ENCODE measurements around the gene CAND2. TPM values are rescaled to one million over a fixed set of nuclear protein-coding genes. Genes with fewer than 3 reads are reported as not detected.

The CAND2 gene
- polyA plus RNA-seq, 1 donor from 2014 or later, result 17.3 TPM

DNA sequence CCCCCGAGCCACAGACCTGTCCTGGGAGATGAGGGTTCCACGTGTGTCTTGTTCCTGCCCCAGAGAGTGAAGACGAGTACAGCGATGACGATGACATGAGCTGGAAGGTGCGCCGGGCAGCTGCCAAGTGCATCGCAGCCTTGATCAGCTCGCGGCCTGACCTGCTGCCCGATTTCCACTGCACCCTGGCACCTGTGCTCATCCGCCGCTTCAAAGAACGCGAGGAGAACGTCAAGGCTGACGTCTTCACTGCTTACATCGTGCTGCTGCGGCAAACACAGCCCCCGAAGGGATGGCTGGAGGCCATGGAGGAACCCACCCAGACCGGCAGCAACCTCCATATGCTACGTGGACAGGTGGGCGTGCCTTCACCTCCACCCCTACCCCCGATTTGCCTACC lies 18.6 kb downstream of the CAND2 start:
- H3K4me2 ChIP-seq (ENCODE audit: low read length), result no peak overlapping the region
- H2AFZ ChIP-seq (ENCODE audit: low read depth, low read length), result no peak overlapping the region
- no peak overlapping the region for H3K9ac ChIP-seq (ENCODE audit: low read length)
- H3K27me3 ChIP-seq (ENCODE audit: insufficient read depth, low read depth, low read length), result no peaks in the 10 kb centered on the region
- H3K27ac ChIP-seq (ENCODE audit: low read length), result no peak overlapping the region
- no peaks in the 10 kb centered on the region for H3F3A ChIP-seq (ENCODE audit: insufficient read depth, low read length, poor library complexity, severe bottlenecking)
- TF ChIP-seq POLR2AphosphoS5 (IDR thresholded peaks at IDR 0.05) (no peak), SMC3 (conservative IDR thresholded peaks at IDR 0.05; ENCODE audit: poor library complexity) (no peak), MXI1 (conservative IDR thresholded peaks at IDR 0.05; ENCODE audit: poor library complexity, severe bottlenecking) (no peak)
- TF ChIP-seq, protein P1, sequence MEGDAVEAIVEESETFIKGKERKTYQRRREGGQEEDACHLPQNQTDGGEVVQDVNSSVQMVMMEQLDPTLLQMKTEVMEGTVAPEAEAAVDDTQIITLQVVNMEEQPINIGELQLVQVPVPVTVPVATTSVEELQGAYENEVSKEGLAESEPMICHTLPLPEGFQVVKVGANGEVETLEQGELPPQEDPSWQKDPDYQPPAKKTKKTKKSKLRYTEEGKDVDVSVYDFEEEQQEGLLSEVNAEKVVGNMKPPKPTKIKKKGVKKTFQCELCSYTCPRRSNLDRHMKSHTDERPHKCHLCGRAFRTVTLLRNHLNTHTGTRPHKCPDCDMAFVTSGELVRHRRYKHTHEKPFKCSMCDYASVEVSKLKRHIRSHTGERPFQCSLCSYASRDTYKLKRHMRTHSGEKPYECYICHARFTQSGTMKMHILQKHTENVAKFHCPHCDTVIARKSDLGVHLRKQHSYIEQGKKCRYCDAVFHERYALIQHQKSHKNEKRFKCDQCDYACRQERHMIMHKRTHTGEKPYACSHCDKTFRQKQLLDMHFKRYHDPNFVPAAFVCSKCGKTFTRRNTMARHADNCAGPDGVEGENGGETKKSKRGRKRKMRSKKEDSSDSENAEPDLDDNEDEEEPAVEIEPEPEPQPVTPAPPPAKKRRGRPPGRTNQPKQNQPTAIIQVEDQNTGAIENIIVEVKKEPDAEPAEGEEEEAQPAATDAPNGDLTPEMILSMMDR (IDR thresholded peaks at IDR 0.05; ENCODE audit: poor library complexity, severe bottlenecking), result no peak
- TF ChIP-seq, protein P2, sequence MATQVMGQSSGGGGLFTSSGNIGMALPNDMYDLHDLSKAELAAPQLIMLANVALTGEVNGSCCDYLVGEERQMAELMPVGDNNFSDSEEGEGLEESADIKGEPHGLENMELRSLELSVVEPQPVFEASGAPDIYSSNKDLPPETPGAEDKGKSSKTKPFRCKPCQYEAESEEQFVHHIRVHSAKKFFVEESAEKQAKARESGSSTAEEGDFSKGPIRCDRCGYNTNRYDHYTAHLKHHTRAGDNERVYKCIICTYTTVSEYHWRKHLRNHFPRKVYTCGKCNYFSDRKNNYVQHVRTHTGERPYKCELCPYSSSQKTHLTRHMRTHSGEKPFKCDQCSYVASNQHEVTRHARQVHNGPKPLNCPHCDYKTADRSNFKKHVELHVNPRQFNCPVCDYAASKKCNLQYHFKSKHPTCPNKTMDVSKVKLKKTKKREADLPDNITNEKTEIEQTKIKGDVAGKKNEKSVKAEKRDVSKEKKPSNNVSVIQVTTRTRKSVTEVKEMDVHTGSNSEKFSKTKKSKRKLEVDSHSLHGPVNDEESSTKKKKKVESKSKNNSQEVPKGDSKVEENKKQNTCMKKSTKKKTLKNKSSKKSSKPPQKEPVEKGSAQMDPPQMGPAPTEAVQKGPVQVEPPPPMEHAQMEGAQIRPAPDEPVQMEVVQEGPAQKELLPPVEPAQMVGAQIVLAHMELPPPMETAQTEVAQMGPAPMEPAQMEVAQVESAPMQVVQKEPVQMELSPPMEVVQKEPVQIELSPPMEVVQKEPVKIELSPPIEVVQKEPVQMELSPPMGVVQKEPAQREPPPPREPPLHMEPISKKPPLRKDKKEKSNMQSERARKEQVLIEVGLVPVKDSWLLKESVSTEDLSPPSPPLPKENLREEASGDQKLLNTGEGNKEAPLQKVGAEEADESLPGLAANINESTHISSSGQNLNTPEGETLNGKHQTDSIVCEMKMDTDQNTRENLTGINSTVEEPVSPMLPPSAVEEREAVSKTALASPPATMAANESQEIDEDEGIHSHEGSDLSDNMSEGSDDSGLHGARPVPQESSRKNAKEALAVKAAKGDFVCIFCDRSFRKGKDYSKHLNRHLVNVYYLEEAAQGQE (IDR thresholded peaks at IDR 0.05; ENCODE audit: borderline replicate concordance), result no peak
- H3K79me2 ChIP-seq (replicated peaks; ENCODE audit: insufficient read depth, low read length), result no peaks in the 10 kb centered on the region
- H4K20me1 ChIP-seq (ENCODE audit: insufficient read depth), result no peaks in the 10 kb centered on the region
- H3K36me3 ChIP-seq (ENCODE audit: insufficient read depth, low read length), result no peaks in the 10 kb centered on the region
- no peaks in the 10 kb centered on the region for H3K9me3 ChIP-seq (ENCODE audit: low read length)
- no peaks in the 10 kb centered on the region for H3K9me2 ChIP-seq (ENCODE audit: insufficient read depth, low read length)
- H3K4me3 ChIP-seq (ENCODE audit: low read length), result no peak overlapping the region

DNA sequence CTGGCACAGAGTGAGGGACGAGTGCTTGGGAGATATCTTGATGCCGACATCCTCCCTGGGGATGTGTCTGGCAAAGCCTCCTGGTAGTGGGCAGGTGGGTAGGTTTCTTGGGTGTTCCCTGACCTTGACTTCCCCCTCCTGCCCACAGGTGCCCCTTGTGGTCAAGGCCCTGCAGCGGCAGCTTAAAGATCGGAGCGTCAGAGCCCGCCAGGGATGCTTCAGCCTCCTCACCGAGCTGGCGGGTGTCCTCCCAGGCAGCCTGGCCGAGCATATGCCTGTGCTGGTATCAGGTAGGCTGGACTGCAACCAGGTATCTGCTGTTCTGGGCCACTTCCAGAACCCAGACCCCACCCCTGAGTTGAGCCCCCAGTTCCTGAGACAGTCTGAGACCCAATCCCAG lies 19.2 kb downstream of the CAND2 start:
- Histone ChIP-seq H3K27ac (ENCODE audit: low read length) (no peak overlapping the region), H3K36me3 (ENCODE audit: insufficient read depth, low read length) (no peaks in the 10 kb centered on the region), H3K9me2 (ENCODE audit: insufficient read depth, low read length) (no peaks in the 10 kb centered on the region), H3K9ac (ENCODE audit: low read length) (no peak overlapping the region), H3F3A (ENCODE audit: insufficient read depth, low read length, poor library complexity, severe bottlenecking) (no peaks in the 10 kb centered on the region), H3K79me2 (replicated peaks; ENCODE audit: insufficient read depth, low read length) (no peaks in the 10 kb centered on the region), H4K20me1 (ENCODE audit: insufficient read depth) (no peaks in the 10 kb centered on the region), H3K4me3 (ENCODE audit: low read length) (no peak overlapping the region), H3K4me2 (ENCODE audit: low read length) (no peak overlapping the region), H3K9me3 (ENCODE audit: low read length) (no peaks in the 10 kb centered on the region), H3K27me3 (ENCODE audit: insufficient read depth, low read depth, low read length) (no peaks in the 10 kb centered on the region), H2AFZ (ENCODE audit: low read depth, low read length) (no peak overlapping the region)
- no peak for TF ChIP-seq POLR2AphosphoS5 (IDR thresholded peaks at IDR 0.05)
- no peak for TF ChIP-seq RAD21 (conservative IDR thresholded peaks at IDR 0.05)
- TF ChIP-seq, protein P1 (IDR thresholded peaks at IDR 0.05; ENCODE audit: poor library complexity, severe bottlenecking), result no peak
- TF ChIP-seq TAF1 (IDR thresholded peaks at IDR 0.05; ENCODE audit: low read depth), result no peak
- TF ChIP-seq MXI1 (conservative IDR thresholded peaks at IDR 0.05; ENCODE audit: poor library complexity, severe bottlenecking), result no peak
- TF ChIP-seq EP300 (conservative IDR thresholded peaks at IDR 0.05; ENCODE audit: poor library complexity, severe bottlenecking), result no peak
- TF ChIP-seq EZH2 (IDR thresholded peaks at IDR 0.05; ENCODE audit: borderline replicate concordance, insufficient read depth, low read length, poor library complexity, severe bottlenecking), result no peak
- TF ChIP-seq, protein P2 (IDR thresholded peaks at IDR 0.05; ENCODE audit: borderline replicate concordance), result no peak
- no peak for TF ChIP-seq SMC3 (conservative IDR thresholded peaks at IDR 0.05; ENCODE audit: poor library complexity)

Data from neural cell (in vitro differentiated cells).